Body of pancreas (tissue), 4 donors: ENCODE results near the gene SIGLEC12.

Source experiments
- CTCF ChIP-seq, 7 experiments: fragments of 450-650 bp in 4 of 7; fragments of 200-600 bp in 3 of 7; sonication (generic) in 3 of 7; IDR thresholded peaks; one replicate each; pipeline ENCODE4 v1.5.1; 2016 to 2019; ENCODE audit warnings: antibody characterized with exemption in 7 of 7
- POLR2A ChIP-seq, 3 donors: fragments of 450-650 bp; IDR thresholded peaks; one replicate each; pipeline ENCODE4 v1.6.1; 2016; ENCODE audit warnings: antibody characterized with exemption in 3 of 3, mild to moderate bottlenecking in 2 of 3

- TF ChIP-seq CTCF (IDR thresholded peaks at IDR 0.05) (no peak), POLR2A (IDR thresholded peaks at IDR 0.05) (no peak)
Observed at GRCh38 chr19:51469162-51469561, 32.4 kb downstream of the SIGLEC12 start.
